ACC112 (cell line): ENCODE data around the gene SKI.

Experiments
- H2AFZ ChIP-seq: fragments of 200-600 bp; sonication (generic); one replicate; pipeline ENCODE4 v1.6.0; 2017; ENCODE audit warnings: antibody characterized with exemption, low read length; ENCODE audit not compliant: unreplicated experiment
- H3K27ac ChIP-seq: fragments of 200-600 bp; sonication (generic); 2 replicates; pipeline ENCODE4 v1.5.1; 2014; ENCODE audit warnings: low read depth, mild to moderate bottlenecking, antibody characterized with exemption, low read length, moderate library complexity
- H3K27me3 ChIP-seq: fragments of 200-600 bp; sonication (generic); 2 replicates; pipeline ENCODE4 v1.6.1; 2014; ENCODE audit warnings: mild to moderate bottlenecking, antibody characterized with exemption, low read length, moderate library complexity, mixed read lengths; ENCODE audit not compliant: insufficient read depth
- H3K36me3 ChIP-seq: fragments of 200-600 bp; sonication (generic); 2 replicates; pipeline ENCODE4 v1.6.1; 2016; ENCODE audit warnings: mild to moderate bottlenecking, antibody characterized with exemption, low read length, moderate library complexity, mixed read lengths; ENCODE audit not compliant: insufficient read depth
- H3K4me1 ChIP-seq: fragments of 200-600 bp; sonication (generic); one replicate; pipeline ENCODE4 v1.6.1; 2016; ENCODE audit warnings: low read length, mixed read lengths; ENCODE audit not compliant: insufficient read depth, unreplicated experiment, control insufficient read depth
- H3K4me3 ChIP-seq: fragments of 200-600 bp; sonication (generic); 2 replicates; pipeline ENCODE4 v1.5.1; 2014; ENCODE audit warnings: mild to moderate bottlenecking, low read depth, low read length
- H3K79me2 ChIP-seq: fragments of 200-600 bp; sonication (generic); one replicate; pipeline ENCODE4 v1.6.0; 2016; ENCODE audit warnings: low read length; ENCODE audit not compliant: control insufficient read depth, unreplicated experiment, insufficient read depth

Gene SKI

DNA sequence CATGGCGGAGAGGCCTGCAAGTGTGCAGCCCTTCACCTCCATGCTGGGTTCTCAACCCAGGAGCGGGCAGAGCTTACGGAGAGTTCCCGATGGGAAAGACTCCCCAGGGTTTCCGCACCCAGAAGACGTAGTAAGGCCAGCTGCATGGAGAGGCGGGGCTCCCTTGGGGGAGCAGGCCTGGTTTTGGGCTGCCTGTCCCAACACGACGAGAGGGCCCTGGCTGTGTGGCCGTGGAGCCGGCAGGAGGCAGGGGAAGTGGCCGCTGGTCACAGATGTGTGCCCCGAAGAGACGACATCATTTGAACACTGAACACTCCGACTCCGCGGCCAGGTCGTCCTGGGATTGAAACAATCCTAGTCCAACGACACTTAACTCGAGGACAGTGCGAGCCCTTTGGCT is 106.2 kb downstream of the SKI start:
- H3K36me3 ChIP-seq: no peaks in the 10 kb centered on the region
- H3K79me2 ChIP-seq: no peaks in the 10 kb centered on the region
- peaks cover 10% of the 10 kb centered on the region for H3K4me1 ChIP-seq
- H3K27me3 ChIP-seq: no peaks in the 10 kb centered on the region
- no peak overlapping the region for H3K27ac ChIP-seq
- no peak overlapping the region for H2AFZ ChIP-seq
- H3K4me3 ChIP-seq: no peak overlapping the region

DNA sequence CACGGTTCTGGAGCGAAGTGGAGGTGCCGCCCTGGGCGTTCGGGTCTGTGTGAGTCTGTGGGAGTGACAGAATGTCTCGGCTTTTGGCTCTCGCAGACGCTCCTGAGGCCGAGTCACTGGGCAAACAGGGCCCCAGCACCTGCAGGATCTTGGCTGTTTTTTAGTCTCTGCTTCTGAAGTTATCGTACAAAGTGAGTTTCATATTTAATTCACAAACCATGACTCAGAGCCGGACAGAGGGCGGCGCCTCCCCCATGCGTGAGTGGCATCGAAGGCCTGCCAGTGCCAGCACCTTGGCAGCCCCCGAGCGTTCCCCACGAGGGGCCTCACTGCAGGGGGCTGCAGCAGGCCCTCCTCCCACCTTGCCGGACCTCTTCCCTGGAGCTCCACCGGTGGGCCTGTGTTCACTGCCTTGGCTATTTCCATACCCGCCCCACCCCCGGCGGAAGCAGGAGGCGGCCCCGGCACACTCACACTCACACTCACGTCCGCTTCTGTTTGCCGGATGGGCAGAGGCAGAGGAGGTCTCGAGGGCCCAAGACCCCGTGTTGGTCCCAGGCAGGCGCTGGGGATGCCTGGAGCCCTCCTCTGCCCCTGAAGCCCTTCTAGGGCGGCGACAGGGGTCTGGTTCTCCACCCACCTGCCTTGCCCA is 106.9 kb downstream of the SKI start:
- no peaks in the 10 kb centered on the region for H3K27me3 ChIP-seq
- no peaks in the 10 kb centered on the region for H3K79me2 ChIP-seq
- H2AFZ ChIP-seq: no peak overlapping the region
- no peak overlapping the region for H3K27ac ChIP-seq
- no peaks in the 10 kb centered on the region for H3K36me3 ChIP-seq
- no peak overlapping the region for H3K4me3 ChIP-seq
- peaks cover 10% of the 10 kb centered on the region for H3K4me1 ChIP-seq

DNA sequence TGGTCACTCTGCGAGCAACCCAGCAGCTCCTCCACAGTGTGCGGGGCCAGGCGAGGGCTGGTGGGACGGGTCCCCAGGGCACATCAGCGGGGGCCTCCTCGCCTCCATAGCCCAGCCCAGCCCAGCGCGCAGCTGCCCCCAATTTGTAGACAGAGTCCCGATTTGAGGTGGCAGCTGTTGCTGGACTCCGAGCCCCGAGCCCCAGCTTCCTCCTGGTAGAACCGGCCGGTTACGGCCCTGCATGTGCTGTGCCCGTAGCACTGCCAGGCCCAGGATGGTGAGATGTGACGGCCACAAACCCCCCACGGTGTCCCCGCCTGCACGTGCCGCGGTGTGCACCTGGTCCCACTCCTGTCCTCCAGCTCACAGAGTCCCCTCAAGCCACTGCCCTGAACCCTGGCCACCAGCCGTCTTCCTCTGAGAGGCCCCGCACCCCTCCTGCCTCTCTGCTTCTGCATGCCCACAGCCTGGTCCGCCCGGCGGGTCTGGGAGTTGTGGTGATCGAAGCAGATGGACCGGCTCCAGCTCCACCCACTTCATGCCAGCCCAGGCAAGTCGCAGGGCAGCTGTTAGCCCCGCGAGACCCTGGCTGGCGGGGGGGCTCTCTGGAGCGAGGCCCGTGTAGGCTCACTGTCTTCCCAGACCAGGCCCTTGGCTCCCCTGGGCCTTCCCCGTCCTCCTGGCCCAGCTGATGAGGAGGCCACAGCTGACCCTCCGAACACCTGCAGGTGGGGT is 107.8 kb downstream of the SKI start:
- Histone ChIP-seq H3K4me1 (peaks cover 3% of the 10 kb centered on the region), H3K27me3 (no peaks in the 10 kb centered on the region), H2AFZ (no peak overlapping the region), H3K79me2 (no peaks in the 10 kb centered on the region), H3K36me3 (no peaks in the 10 kb centered on the region), H3K4me3 (no peak overlapping the region), H3K27ac (no peak overlapping the region)

DNA sequence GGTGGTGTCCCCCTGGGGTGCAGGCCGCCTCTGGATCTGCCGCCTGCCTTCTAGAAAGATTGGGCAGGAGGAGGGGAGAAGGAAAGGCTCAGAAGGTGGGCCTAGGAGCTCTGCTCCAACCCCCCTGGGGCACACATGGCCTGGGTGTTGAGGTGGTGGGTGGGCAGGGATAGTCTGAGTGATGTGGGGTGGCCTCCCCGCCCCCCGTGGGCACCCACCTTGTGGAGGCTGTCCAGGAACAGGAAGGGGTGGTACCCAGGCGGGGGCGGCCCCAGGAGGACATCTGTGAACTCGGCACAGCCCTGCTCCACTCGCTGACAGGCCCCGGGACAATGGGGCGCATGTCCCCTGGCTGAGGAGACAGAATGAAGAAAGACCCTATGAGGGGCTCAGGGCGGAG is 108.4 kb downstream of the SKI start:
- H3K4me3 ChIP-seq: no peak overlapping the region
- no peak overlapping the region for H3K27ac ChIP-seq
- H3K4me1 ChIP-seq: peaks cover 3% of the 10 kb centered on the region
- no peaks in the 10 kb centered on the region for H3K79me2 ChIP-seq
- no peak overlapping the region for H2AFZ ChIP-seq
- no peaks in the 10 kb centered on the region for H3K36me3 ChIP-seq
- no peaks in the 10 kb centered on the region for H3K27me3 ChIP-seq

DNA sequence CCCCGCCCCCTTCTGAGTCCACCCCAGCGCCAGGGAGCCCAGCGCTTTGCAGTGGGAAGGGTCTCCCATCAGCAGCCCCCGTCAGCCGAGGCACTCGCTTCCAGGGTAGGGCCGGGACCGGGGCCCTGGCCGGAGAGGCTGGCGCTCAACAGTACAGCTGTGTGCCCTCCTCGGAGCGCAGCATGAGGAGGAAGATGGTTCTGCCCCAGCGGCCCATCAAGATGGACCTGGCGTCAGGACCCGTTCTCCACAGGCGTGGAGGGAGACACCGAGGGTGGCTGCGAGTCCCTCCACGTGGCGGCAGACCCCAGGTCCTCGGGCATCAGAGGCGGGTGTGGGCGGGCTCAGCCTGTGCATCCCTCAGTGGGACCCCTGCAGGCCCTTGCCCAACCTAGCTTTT is 109.0 kb downstream of the SKI start:
- Histone ChIP-seq H3K27me3 (no peaks in the 10 kb centered on the region), H3K79me2 (no peaks in the 10 kb centered on the region), H3K27ac (no peak overlapping the region), H3K36me3 (no peaks in the 10 kb centered on the region), H3K4me3 (no peak overlapping the region), H2AFZ (no peak overlapping the region), H3K4me1 (peaks cover 3% of the 10 kb centered on the region)

DNA sequence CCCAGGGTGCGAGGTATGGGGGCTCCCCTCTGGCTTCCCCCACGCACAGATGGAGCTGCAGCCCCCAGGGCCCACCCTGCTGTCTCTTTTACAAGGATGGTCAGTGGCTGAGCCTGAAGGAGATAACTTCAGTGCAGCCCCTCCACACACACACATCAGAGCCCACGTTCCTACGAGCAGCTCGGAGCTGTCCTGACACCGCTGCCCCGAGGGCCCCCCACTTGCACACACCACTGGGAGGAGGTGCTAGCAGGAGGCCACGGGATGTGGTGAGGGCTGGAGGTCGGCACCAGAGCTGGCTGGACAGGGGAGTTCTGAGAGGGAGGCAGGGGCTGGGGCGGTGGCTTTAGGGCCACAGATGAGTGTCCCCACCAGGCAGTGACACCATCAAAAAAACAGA is 109.4 kb downstream of the SKI start:
- Histone ChIP-seq H3K4me3 (no peak overlapping the region), H3K27ac (no peak overlapping the region), H3K79me2 (no peaks in the 10 kb centered on the region), H3K4me1 (peaks cover 3% of the 10 kb centered on the region), H3K36me3 (no peaks in the 10 kb centered on the region), H3K27me3 (no peaks in the 10 kb centered on the region), H2AFZ (no peak overlapping the region)

DNA sequence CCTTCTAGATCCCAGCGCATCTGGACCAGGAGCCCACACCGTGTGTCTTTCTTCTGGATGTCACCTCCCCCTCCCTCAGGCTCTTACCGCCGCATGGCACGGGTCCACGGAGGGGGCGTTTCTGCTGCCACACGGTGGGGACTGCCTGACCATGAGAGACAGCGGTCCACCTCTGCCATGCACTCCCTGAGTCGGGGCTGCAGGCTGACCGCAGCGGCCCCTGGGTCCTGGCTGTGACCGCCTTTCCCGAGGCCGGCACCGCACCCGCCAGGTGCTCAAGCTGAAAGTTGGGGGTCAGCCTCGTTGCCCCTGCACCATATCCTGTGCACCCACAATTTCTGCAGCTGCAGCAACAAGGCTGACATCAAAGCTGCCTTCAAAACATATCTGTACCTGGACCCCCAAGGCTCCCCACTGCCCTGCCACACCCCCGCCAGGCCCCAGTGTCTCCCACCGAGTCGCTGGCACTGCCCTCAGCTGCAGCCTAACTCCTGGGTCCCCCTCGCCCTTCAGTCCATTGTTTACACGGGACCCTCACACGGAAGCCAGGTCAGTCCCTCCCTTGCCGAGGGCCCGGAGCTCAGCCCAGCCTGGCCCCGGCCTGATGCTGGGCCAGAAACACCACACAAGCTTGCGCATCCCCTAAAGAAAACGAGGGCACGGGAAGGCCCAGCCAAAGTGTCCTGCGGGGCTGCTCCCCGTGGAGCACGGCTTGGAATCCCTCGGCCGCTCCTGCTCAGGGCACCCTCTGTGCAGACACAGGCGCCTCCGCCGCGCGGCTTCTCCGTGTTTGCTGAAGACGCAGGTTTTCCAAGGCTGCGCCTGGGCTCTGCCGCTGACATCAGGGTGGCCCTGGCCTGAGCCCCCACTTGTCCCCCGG is 111.3 kb downstream of the SKI start:
- H2AFZ ChIP-seq: no peak overlapping the region

DNA sequence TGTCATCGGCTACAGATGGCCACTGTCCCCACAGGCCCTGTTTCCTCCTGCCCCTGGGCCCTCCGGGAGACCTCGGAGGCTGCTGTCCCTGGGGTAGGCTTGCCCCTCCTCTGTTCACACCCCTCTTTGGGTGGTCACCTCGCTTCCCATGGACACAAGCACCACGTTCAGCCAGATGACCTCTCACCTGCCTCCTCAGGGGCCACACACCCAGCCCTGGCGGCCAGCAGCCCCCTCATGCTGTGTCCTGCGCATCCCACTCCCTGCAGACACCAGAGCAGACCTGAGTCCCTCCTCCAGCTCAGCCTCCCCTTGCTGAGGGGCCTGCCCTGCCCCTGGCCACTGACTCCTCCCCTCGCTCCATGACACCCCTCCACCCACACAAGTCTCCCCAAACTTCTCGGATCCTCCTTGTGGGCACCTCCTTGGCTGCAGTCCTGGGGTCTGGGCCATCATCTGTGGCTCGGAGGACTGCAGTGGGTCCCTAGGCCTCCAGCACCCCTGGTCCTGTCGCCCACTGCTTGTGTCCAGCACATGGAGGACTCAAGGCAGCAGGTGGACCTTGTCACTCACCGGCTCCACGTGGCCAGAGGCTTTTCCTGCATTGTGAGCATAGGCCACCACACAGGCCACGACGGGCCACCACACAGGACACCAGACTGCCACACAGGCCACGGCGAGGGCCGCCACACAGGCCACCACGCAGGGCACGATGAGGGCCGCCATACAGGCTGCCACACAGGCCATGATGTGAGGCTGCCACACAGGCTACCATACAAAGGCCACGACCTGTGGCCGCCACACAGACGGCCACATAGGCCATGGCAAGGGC is 112.2 kb downstream of the SKI start:
- no peaks in the 10 kb centered on the region for H3K4me1 ChIP-seq
- H3K27me3 ChIP-seq: no peaks in the 10 kb centered on the region
- H3K4me3 ChIP-seq: no peak overlapping the region
- H3K79me2 ChIP-seq: no peaks in the 10 kb centered on the region
- H2AFZ ChIP-seq: no peak overlapping the region
- H3K27ac ChIP-seq: no peak overlapping the region
- no peaks in the 10 kb centered on the region for H3K36me3 ChIP-seq

More for the DNA sequence above, 111.3 kb downstream of the SKI start:
- no peaks in the 10 kb centered on the region for H3K27me3 ChIP-seq
- H3K36me3 ChIP-seq: no peaks in the 10 kb centered on the region
- no peak overlapping the region for H3K27ac ChIP-seq
- H3K4me1 ChIP-seq: peaks cover 3% of the 10 kb centered on the region
- no peak overlapping the region for H3K4me3 ChIP-seq
- H3K79me2 ChIP-seq: no peaks in the 10 kb centered on the region

DNA sequence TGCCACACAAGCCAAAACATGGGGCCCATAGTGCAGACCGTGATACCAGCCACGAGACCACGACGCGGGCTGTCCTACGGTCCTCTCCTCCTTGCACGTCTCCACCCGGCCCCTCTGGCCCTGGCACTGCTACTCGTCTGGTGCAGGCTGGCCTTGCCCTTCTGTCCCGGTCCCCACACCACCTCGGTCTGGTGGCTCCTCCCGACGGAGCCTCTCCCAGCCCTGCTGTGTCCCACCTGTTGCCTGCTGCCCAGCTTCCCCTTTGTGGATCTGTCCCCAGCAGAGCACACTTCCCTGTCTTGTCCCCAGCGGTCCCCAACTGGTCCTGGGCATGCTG is 112.8 kb downstream of the SKI start:
- H3K4me1 ChIP-seq: no peaks in the 10 kb centered on the region
- H2AFZ ChIP-seq: no peak overlapping the region
- H3K36me3 ChIP-seq: no peaks in the 10 kb centered on the region
- H3K79me2 ChIP-seq: no peaks in the 10 kb centered on the region
- H3K27me3 ChIP-seq: no peaks in the 10 kb centered on the region
- H3K27ac ChIP-seq: no peak overlapping the region
- H3K4me3 ChIP-seq: no peak overlapping the region

DNA sequence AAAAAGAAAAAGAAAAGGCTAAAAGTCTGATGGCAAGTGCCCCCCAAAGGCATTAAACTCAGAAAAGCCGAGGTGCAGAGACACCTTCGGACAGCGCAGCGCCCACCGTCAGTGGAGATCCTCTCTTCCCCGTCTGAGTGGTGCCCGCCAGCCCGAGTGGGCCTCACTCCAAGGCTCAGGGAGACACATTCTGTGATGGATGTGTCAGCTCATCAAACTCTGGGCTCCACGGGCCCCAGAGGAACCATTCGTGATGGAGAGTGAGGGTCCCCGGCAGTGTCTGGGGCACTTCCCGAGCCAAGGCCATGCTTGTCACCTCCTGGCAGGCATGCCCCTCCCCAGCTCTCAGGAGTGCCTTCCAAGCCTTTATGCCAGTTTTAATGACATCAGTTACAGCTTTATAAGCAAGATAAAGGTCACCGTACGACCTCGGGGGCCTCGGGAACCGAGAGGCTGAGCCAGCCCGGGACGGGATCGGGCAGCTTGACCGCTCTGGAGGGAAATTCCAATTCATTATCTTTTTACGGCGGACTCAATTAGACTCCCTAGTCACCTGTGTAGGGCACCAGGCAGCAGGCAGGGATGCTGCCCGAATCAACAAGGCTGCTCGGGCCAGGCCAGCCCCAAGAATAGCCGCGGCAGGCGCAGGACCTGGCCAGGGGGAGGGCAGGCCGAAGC is 113.7 kb downstream of the SKI start:
- H3K36me3 ChIP-seq: no peaks in the 10 kb centered on the region
- H3K4me1 ChIP-seq: no peaks in the 10 kb centered on the region
- no peaks in the 10 kb centered on the region for H3K27me3 ChIP-seq
- H3K79me2 ChIP-seq: no peaks in the 10 kb centered on the region
- H3K4me3 ChIP-seq: no peak overlapping the region
- H3K27ac ChIP-seq: no peak overlapping the region
- no peak overlapping the region for H2AFZ ChIP-seq
